GM19193 (cell line): ENCODE measurements around the gene MAMLD1.

ENCODE experiments used
- POLR2A ChIP-seq: IDR thresholded peaks from 4 replicates; pipeline ENCODE4 v1.6.1; 2011; ENCODE audit not compliant: insufficient read depth, insufficient read length; ENCODE audit errors: extremely low read depth

The MAMLD1 gene

GRCh38 chrX:150540965-150541364 lies 177.8 kb downstream of the MAMLD1 start:
- TF ChIP-seq POLR2A = no peak

GRCh38 chrX:150542846-150543229 lies 179.7 kb downstream of the MAMLD1 start:
- TF ChIP-seq POLR2A = no peak

- TF ChIP-seq POLR2A = no peak
Observed at GRCh38 chrX:150543230-150544155, 180.4 kb downstream of the MAMLD1 start.

DNA sequence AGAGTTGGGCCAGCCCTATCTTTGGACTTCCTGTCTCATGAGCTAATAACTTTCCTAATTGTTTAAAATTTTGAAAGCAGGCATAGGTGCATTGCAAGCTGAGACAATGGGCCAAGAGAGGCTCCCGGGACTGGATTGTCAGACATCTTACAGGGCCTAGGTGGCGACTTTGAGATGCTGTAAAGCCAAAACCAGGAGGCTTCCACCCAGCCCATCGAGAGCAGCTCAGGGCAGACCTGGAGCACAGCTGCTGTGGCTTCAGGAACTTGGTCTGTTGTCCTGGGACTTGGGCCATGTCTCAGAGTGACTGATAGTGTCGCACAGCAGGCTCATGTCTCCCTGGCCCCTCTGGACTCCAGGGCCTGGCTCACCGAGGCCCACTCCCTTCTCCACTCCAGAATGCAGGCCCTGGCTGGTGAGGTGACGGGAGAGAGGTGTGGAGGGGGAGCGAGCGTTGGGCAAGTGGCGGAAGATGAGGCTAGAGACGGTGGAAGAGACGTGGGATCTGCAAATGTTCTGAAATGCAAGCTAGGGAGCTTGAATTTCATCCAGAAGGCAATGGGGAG lies 181.2 kb downstream of the MAMLD1 start:
- TF ChIP-seq POLR2A = no peak

GRCh38 chrX:150544835-150545770 lies 182.0 kb downstream of the MAMLD1 start:
- TF ChIP-seq POLR2A = no peak

- TF ChIP-seq POLR2A = no peak
Observed at GRCh38 chrX:150546711-150547153, 183.6 kb downstream of the MAMLD1 start.

GRCh38 chrX:150547375-150548115 lies 184.4 kb downstream of the MAMLD1 start:
- no peak for TF ChIP-seq POLR2A

GRCh38 chrX:150548251-150548650 lies 185.1 kb downstream of the MAMLD1 start:
- TF ChIP-seq POLR2A = no peak

DNA sequence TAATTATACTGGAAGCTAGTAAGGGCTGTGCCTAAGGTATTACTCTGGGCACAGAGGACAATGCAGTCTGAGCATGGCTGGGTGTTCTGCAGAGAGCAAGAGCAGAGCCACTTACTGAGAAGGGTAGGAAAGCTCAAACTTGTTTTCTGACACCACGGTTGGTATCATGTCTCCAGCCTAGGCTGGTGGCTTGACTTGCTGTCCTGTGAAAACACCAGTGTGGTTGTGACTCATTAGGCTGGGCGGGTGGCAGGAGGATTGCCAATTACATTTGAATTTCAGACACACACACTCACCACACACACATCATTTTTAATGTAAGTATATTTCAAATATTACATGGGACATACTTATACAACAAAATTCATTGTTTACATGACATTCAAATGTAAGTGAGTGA lies 185.6 kb downstream of the MAMLD1 start:
- no peak for TF ChIP-seq POLR2A

GRCh38 chrX:150551963-150552362 lies 188.8 kb downstream of the MAMLD1 start:
- no peak for TF ChIP-seq POLR2A

DNA sequence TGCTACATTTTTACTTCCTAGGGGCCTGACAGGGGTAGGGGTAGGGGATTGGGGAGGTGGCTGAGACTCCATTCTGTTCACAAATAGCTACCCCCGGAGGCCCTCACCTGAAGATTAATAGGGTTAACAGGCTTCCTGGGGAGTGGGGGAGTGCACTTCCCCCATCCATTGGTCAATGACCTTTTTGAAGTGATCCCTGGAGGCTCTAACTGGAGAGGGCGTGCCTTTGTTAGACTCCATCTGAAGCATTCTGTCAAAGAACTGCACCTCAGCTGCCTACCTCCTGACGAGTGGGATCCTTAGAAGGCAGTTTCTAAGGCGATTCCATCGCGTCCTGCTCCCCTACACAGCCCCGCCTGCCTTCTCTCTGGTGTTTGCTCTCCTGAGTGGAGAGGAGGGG lies 195.3 kb downstream of the MAMLD1 start:
- TF ChIP-seq POLR2A = no peak
